ENCODE results near the gene TATDN2. TPM values are rescaled to one million over a fixed set of nuclear protein-coding genes. Genes with fewer than 3 reads are reported as not detected.

The TATDN2 gene
- total RNA-seq, 1 donor from 2014 or later = 34.6 TPM

GRCh38 chr3:10286596-10287295, 38.5 kb downstream of the TATDN2 start:
- H3K4me1 Mint-ChIP-seq (ENCODE audit: unreplicated experiment) = peaks cover 9% of the 10 kb centered on the region
- no peak for TF ChIP-seq CTCF (conservative IDR thresholded peaks at IDR 0.05)
- no peak for DNase-seq (ENCODE audit: extremely low spot score, unreplicated experiment)
- H3K27ac Mint-ChIP-seq = no peak overlapping the region
- no peaks in the 10 kb centered on the region for H3K27me3 Mint-ChIP-seq
- H3K9me3 Mint-ChIP-seq = no peaks in the 10 kb centered on the region
- H3K4me3 Mint-ChIP-seq = no peak overlapping the region
- H3K36me3 Mint-ChIP-seq = no peaks in the 10 kb centered on the region

GRCh38 chr3:10287936-10288574, 39.8 kb downstream of the TATDN2 start:
- no peaks in the 10 kb centered on the region for H3K9me3 Mint-ChIP-seq
- H3K27me3 Mint-ChIP-seq = no peaks in the 10 kb centered on the region
- H3K4me1 Mint-ChIP-seq (ENCODE audit: unreplicated experiment) = peaks cover 9% of the 10 kb centered on the region
- TF ChIP-seq CTCF (conservative IDR thresholded peaks at IDR 0.05) = no peak
- no peak overlapping the region for H3K4me3 Mint-ChIP-seq
- no peaks in the 10 kb centered on the region for H3K36me3 Mint-ChIP-seq
- DNase-seq (ENCODE audit: extremely low spot score, unreplicated experiment) = no peak
- no peak overlapping the region for H3K27ac Mint-ChIP-seq

GRCh38 chr3:10288575-10288960, 40.3 kb downstream of the TATDN2 start:
- Mint-ChIP-seq H3K36me3 (no peaks in the 10 kb centered on the region), H3K9me3 (no peaks in the 10 kb centered on the region), H3K4me3 (no peak overlapping the region), H3K27me3 (no peaks in the 10 kb centered on the region), H3K4me1 (ENCODE audit: unreplicated experiment) (peaks cover 9% of the 10 kb centered on the region), H3K27ac (no peak overlapping the region)
- no peak for TF ChIP-seq CTCF (conservative IDR thresholded peaks at IDR 0.05)
- no peak for DNase-seq (ENCODE audit: extremely low spot score, unreplicated experiment)

GRCh38 chr3:10289077-10289476, 40.8 kb downstream of the TATDN2 start:
- Mint-ChIP-seq H3K27me3 (no peaks in the 10 kb centered on the region), H3K9me3 (no peaks in the 10 kb centered on the region), H3K36me3 (no peaks in the 10 kb centered on the region), H3K27ac (no peak overlapping the region), H3K4me3 (no peak overlapping the region), H3K4me1 (ENCODE audit: unreplicated experiment) (peaks cover 9% of the 10 kb centered on the region)
- no peak for DNase-seq (ENCODE audit: extremely low spot score, unreplicated experiment)
- TF ChIP-seq CTCF (conservative IDR thresholded peaks at IDR 0.05) = no peak

GRCh38 chr3:10289787-10290355, 41.6 kb downstream of the TATDN2 start:
- Mint-ChIP-seq H3K4me3 (no peak overlapping the region), H3K36me3 (peaks cover under 1% of the 10 kb centered on the region), H3K27ac (no peak overlapping the region), H3K4me1 (ENCODE audit: unreplicated experiment) (peaks cover 9% of the 10 kb centered on the region), H3K27me3 (no peaks in the 10 kb centered on the region), H3K9me3 (no peaks in the 10 kb centered on the region)
- DNase-seq (ENCODE audit: extremely low spot score, unreplicated experiment) = no peak
- no peak for TF ChIP-seq CTCF (conservative IDR thresholded peaks at IDR 0.05)

Data from type B pancreatic cell (in vitro differentiated cells).